ENCODE measurements around the gene SEL1L2.

DNA sequence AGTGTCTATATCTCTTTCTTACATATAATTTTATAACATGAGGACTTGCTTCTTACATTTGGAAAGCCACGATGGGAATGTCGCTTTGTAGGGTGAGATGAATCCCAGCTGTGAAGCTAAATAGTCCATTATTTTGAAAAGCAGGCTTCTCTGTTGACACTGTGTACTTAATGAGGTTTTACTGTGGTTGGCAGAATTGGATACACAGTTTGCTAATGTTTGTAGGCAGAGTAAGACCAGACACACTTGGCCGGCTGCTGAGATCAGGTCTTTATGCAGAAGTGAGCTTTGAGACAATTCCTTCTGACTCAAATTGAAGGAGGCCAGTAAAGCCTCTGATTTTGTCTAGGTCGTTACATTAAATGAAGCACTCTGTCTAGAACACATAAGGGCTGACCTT, 112.6 kb downstream of the SEL1L2 start:
- TF ChIP-seq HDGF (IDR thresholded peaks at IDR 0.05; ENCODE audit: borderline replicate concordance) (no peak), FOXM1 (IDR thresholded peaks at IDR 0.05; ENCODE audit: borderline replicate concordance) (no peak), BHLHE40 (IDR thresholded peaks at IDR 0.05; ENCODE audit: borderline replicate concordance) (no peak), FOXK2 (IDR thresholded peaks at IDR 0.05) (no peak), ZNF384 (IDR thresholded peaks at IDR 0.05) (no peak), SP1 (IDR thresholded peaks at IDR 0.05) (no peak), ELF4 (IDR thresholded peaks at IDR 0.05) (no peak), FOXA1 (IDR thresholded peaks at IDR 0.05) (no peak), SUZ12 (IDR thresholded peaks at IDR 0.05) (no peak), NFRKB (IDR thresholded peaks at IDR 0.05) (no peak), LEF1 (IDR thresholded peaks at IDR 0.05; ENCODE audit: borderline replicate concordance) (no peak), CTBP1 (IDR thresholded peaks at IDR 0.05; ENCODE audit: borderline replicate concordance) (no peak), L3MBTL2 (conservative IDR thresholded peaks at IDR 0.05) (no peak)
- TF ChIP-seq, protein P1, sequence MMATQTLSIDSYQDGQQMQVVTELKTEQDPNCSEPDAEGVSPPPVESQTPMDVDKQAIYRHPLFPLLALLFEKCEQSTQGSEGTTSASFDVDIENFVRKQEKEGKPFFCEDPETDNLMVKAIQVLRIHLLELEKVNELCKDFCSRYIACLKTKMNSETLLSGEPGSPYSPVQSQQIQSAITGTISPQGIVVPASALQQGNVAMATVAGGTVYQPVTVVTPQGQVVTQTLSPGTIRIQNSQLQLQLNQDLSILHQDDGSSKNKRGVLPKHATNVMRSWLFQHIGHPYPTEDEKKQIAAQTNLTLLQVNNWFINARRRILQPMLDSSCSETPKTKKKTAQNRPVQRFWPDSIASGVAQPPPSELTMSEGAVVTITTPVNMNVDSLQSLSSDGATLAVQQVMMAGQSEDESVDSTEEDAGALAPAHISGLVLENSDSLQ (IDR thresholded peaks at IDR 0.05): no peak
